CD4-positive, alpha-beta T cell treated with Interferon alpha-2 for 1 hour (primary cell): ENCODE measurements around the gene NCR3LG1.

Experiments
- DNase-seq, 2 donors: peaks; one replicate each; pipeline ENCODE4 v3.0.0-alpha.2; 2020 to 2022

The NCR3LG1 gene, protein sequence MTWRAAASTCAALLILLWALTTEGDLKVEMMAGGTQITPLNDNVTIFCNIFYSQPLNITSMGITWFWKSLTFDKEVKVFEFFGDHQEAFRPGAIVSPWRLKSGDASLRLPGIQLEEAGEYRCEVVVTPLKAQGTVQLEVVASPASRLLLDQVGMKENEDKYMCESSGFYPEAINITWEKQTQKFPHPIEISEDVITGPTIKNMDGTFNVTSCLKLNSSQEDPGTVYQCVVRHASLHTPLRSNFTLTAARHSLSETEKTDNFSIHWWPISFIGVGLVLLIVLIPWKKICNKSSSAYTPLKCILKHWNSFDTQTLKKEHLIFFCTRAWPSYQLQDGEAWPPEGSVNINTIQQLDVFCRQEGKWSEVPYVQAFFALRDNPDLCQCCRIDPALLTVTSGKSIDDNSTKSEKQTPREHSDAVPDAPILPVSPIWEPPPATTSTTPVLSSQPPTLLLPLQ

DNA sequence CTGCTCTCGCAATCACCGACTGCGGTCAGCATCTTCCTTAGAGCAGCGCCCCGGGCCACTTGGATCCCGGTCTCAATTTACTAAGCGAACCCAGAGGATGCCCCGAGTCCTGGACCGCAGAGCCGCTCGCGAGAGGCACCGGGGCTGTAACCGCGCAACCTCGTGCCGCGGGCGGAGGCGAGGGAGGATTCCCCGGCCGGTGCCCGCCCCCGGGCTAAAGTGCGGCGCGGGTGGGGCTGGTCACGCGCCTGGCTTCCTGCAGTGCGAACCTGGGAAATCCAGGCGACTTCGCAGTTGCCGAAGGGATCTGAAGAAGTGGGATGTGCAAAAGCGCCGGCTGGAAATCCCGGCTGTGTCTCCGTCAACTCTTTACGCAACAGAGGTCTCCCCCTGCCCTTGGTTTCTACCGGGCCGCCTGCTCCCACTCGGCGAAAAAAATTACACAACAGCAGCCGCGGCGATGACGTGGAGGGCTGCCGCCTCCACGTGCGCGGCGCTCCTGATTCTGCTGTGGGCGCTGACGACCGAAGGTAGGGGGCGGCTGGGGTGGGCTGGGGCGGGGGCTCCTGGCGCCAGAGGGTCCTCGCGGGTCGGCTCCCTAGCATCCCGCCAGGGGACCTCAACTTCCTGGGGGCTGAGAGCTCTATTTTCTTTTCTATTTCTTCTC, at the start of gene NCR3LG1:
Gene NCR3LG1 (plus strand): TSS at position 291 of the 667 bp plus-strand sequence. CDS start 170 bp downstream, at position 461.
- DNase-seq: peak; percentile 68 to 69

DNA sequence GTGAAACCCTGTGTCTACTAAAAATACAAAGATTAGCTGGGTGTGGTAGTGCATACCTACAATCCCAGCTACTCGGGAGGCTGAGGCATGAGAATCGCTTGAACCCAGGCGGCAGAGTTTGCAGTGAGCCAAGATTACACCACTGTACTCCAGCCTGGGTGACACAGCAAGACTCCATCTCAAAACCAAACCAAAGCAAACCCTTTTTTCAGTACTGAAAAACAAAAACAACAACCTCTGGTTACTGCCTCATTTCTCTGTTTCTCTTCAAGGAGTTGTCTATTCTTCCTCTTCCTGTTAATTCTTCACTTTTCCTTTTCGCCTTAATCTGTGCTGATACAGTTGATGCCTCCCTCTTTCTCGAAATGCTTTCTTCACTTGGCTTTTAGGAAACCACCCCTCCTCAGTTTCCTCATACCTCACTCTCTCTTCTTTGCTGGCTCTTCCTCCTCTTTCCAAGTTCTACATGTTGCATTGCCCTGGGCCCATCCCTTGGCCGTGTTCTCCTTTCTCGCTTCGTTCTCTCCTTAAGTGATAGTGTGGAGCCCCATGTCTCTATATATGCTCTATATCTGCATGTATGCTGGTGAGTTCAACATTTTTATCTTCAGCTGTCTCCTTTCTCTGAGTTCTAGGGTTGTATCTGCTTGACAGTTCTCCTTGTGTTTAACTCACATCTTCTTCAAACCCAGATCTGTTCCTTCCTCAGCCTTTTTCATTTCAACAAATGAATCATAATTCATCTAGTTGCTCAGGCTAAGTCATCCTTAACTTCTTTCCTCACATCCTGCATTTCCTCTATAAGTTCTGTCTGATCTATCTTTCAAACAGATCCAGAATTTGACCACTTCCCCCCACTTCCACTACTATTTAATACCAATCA, 38.0 kb upstream of the NCR3LG1 start:
- DNase-seq: no peak

DNA sequence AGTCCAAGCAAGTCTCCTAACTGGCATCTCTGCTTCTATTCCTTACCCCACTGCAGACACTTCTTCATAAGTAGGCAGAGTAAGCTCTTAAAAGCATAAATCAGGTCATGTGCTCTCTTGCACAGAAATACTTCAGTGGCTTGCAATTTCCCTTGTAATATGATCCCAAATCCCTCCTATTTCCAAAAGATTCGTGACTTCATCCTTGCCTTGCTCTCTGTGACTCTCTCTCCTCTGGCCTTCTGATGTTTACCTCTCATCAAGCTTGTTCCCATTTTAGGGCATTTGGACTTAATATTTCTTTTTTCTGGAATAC, 37.4 kb upstream of the NCR3LG1 start:
- no peak for DNase-seq

DNA sequence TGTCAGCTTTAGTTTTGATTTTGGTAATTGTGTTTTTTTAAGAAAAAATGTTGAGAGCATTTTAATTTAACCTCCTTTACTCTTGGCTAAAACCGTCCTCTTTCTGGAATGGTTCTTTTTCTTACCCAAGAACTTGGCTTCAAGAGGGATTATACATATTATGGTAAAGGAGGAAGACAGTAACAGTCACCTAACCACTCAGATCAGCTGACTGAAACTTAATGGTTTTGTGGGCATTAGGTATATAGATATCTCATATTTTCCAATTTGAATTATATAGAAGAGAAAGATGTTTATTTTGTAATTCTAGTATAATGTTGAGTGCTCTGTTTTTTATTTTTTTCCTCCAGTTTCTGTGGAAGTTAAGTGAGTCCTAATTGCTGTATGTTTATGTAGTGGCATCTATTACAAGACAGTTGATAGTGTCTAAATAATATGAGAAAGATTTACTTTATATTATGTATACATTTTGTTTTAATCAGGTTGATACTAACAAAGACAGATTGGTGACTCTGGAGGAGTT, 36.6 kb upstream of the NCR3LG1 start:
- no peak for DNase-seq

DNA sequence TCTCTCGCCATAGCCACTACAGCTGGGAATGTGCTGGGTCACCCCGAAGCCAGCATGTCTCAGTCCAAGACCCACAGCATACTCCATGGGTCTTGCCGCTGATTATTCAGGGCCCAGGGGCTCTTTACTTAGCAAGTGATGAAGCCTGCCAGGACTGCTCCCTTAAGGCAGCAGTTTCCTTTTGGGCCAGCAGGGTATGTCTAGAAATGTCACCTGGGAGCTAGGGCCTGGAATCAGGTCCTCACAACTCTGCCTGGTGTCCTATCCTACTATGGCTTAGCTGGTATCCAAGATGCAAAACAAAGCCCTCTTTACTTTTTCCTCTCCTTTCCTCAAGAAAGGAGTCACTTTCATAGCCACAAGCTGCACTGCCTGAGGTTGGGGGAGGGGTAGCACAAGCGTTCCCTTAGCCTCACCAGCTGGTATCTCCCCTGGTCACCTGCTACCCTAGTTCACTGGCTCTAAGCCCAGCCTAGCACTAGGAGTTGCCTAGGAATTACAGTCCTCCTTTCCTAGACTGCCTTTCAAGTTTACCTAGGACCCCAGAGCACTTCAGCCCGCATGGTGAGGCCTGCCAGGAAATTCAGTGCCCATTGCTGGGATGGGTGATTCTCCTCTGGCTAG, 22.6 kb upstream of the NCR3LG1 start:
- no peak for DNase-seq

DNA sequence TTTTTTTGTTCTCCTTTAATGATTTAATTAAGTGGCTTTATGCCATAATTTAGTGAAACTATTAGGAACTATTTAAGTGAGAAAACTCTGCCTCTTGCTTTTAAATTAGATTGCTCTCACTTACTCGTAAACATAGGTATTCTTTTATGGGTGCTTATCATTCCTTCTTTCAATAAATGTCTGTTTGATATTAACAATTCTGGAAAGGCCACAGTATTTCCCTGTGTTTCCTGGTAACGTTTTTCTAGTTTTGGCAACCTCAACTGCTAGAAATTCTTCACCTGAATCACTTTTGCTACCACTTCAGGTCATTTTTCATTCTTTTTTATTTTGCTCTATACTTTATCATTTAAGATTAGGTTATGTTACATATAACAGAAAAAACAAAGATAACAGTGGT, 19.9 kb upstream of the NCR3LG1 start:
- no peak for DNase-seq

DNA sequence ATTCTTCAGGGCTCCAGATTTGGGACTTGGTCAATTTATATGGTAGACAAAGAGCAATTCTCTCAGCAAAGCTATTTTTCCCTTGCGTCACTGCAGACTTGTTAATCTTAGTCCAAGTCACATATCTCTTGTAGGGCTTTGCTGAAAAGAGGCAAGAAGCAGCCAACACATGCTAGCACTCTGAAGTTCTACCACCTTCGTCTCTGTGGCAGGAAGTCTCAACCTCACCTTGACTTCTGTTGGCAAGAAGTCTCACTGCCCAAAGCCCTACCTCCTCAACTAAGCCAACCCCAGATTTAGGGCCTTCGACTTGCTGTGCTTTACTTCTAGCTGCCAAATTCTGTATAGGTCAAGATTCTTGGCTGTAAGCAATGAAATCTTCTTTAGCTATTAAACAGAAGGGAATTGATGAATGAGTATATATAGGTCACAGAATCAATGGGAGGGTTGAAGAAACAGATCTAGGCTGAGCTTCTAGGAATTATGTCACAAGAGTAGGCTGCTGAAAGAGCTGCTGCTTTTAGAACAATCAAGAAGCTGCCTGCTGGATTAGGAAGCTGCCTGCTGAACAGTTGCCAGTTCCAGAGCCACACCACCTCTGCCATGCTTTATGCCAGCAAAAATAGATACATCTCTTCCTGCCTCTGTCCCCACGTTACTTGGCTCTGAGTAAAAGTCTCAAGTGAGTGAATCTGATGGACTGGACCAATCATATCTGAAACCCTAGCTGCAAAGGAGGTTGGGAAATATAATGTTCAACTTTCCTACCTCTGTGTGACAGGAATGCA, 17.6 kb upstream of the NCR3LG1 start:
- peak in 1 of 2 donors; percentile 23 for DNase-seq

DNA sequence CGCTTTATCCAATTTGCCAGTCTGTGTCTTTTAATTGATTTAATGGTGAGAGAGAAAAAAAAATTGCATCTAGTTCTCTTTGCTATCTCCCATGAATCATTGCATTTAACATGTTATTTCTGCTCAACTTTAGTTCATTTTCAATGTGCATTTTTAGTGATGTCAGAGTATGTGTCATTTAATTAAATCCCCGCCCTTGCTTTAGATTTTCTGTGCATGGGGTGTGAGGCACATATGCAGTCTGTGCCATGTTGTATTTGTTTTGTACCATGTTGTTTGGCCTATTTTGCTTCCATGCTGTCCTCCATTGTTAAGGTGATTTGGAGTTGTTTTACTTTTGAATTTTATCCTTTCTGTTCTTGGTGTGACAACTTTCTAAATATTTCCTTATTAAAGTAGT, 8.3 kb upstream of the NCR3LG1 start:
- DNase-seq: no peak

DNA sequence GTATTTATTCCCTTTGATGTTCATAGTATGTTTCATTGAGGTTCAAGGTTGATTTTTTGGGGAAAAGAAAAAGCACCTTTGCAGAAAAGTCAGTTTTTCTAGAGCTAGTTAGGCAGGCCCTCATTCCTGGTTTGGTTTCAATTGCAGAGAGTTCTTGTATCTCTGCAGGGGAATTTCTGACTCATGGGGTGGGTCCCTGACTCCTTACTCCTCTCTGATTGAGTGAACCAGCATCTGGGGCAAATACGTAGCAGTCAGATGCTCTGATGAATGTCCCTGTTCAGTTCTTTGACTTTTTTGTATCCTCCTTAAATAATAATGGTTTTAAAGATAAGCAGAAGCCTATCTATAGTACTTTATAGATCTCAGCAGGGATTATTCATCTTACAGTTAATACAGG, 7.7 kb upstream of the NCR3LG1 start:
- DNase-seq: no peak

DNA sequence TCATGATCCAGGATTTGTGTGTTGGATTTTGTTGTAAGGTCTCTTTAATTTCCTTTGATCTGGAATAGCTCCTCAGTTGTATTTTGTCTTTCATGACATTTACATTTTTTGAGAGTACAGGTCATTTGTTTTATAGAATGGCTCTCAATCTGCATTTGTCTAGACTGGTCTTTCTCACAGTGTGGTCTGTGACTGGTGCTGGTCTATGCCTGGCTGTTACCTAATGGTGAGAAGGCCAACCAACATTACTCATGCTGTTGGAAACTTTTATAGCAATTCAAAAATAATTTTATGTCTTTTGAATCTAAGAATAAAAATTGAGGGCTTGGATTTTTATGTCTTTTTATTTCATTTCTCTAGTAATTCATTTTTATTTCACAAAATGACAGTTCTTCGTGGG, 3.9 kb upstream of the NCR3LG1 start:
- DNase-seq: no peak

DNA sequence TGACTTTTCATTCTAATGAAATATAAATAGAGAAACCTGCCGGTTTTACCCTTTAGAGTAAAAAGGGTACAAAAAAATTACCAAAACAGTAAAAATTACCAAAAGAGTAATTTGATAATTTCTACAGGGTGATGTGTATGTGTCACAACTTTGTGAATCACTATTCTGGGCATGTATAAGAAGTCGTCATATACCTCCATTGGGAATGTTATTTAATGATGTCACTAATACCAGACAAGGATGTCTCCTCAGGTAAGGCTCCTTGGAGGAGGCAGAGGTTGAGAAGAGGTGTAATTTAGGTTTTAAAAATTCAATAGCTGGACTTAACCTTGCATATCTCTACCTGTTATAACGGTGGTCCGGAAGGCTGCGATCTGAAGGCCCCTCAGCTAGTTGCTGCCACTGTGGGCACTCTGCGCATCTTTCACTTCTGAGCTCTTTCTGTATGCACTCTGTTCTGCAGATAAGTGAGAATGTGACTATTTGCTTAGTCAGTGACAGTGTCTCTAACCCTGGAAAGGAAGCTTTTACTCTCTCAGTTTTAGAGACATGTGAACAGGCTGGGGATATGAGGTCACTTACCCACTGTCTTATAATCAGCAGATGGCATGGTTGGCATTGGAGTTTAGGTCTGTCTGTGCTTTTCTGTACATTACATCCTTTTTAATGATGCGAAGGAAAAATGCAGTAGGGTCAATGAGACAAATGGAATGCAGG, 987 bp upstream of the NCR3LG1 start:
- no peak for DNase-seq

DNA sequence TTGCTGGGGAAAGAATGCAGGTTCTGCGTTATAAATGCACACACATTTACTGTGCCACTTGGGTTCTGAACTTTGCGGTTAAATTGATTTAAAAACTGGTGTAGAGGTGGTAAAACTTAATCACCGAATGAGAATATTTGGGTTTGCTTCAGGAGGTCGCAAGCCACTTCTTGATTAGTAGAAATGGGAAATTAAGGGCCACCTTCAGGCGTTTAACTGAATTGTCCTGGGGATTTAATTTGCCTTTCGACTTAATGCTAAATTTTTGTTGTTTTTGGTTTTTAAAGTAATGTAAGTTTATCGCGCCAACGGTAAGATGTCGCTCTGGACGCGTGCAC, 459 bp upstream of the NCR3LG1 start:
- no peak for DNase-seq

DNA sequence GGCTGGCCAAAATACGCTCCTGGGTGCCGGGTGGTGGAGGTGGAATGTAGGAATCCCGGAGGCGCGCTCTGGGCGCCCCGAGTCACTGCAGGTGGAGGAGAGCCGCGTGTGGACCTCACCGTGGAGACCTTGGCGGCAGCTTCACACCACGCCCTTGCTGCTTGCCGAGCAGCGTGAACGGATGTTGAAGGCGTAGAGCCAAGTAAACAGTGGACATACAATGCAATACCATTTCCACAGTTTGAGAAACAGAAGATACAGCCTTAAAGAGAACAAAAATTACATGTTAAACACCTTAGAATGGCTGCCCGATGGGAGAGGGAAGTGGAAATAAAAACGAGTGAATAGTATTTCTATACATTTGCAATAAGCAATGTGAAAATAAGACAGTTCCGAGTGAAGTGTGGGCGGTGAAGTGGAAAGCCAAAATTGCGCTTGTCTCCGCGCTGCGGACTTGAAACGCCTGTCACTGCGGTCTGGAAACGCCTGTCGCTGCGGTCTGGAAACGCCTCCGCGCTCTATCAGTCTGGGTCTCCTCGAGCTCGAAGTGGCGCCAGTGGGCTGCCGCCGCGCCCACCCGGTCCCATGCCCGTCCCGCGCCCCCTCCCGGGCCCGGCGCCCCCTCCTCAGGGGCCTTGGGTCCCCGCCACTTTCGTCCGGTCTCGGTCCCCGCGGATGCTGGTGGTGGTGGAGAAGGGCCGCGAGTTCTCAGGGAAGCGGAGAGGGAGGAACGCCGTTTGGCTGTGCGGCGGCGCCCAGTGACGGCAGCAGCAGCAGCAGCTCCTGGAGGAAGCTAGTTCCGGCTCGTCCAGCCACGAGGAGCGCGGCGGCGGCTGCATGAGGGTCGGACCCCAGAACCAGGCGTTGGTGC, 1.6 kb downstream of the NCR3LG1 start:
- DNase-seq: peak; percentile 37 to 52

DNA sequence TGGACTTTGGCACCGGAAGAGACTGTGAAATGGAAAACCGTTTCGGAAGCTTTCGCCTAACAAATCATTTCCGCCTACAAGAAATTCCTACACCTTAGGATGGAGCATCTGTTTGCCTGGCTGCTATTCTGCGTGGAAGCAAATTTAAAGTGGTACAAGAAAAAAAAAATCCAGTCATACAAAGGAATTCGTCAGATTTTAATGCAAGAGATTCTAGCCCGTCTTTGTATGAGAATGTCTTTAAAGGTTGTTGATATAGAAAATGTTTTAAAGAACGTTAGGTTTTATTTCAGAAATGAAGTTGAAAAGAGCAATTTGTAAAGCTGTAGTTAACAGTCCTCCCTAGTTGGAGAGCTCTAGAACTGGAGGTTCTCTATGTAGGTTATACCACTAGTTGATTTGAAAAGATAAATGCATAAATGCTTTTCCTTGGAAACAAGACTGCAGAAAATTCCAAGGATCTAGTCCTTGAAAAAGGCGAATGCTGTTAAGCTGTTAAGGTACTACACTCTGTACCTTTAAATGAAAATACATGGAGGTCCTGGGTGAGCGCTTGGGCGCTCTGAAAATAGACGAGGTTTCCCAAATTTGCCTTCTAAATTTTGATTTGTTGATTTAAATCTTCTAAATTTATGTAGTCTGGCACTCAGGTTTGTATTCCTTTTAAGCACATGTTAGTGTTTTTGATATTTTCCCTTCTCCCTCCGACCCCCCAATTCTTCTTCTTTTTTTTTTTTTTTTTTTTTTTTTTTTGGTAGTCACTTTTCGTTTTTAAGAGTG, 2.4 kb downstream of the NCR3LG1 start:
- DNase-seq: peak in 1 of 2 donors; percentile 2

DNA sequence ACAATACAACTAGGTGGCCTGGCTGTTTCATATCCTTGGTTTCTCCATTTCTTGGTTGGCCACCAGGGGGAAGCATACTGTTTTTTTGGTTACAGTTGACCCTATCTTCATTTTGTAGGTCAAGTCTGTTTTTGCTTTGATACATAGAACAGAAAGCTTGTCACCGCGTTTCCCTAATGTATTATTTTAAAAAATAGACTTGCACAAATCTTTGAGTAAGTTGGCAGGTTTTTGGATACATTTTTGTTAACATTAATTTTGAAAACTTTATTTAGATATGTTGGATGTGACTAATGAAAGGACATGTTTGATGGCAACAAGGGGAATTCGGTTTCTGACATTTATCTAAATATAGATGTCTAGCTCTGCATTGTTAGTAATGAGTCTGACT, 3.0 kb downstream of the NCR3LG1 start:
- peak; percentile 69 to 80 for DNase-seq

DNA sequence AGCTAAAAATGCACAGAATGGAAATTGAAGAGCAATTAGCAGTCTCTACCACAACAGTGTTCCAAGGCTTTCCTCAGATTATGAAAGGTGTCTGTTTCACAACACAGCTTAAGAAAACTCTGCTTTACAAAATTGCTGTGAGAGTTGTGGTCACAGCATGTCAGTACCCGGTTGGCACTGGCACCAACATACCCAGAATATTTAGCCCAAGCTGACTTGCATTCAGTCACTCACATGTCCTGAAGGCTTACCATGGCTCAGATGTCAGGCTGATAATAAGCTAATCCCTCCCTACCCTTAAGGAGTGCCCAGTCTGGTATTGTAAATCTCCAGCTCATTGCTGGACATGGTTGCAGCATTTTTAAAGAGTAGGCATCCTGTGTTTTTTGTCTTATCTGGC, 14.9 kb downstream of the NCR3LG1 start:
- DNase-seq: no peak

DNA sequence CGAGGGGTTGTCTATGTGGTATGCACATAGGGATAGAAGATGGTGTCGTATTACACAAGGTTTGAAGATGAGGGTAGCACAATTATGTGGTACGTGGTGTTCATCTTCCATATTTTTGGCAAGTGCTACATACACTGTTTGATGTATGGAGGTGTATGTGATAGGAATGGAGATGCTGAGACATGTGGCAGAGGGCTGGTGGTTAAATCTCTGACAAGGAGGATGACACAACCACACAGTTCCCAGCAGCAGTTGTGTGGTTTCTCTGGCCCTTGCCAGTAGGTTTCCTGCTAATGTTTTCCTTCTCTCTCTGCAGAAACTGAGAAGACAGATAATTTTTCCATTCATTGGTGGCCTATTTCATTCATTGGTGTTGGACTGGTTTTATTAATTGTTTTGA, 17.0 kb downstream of the NCR3LG1 start:
- DNase-seq: no peak

DNA sequence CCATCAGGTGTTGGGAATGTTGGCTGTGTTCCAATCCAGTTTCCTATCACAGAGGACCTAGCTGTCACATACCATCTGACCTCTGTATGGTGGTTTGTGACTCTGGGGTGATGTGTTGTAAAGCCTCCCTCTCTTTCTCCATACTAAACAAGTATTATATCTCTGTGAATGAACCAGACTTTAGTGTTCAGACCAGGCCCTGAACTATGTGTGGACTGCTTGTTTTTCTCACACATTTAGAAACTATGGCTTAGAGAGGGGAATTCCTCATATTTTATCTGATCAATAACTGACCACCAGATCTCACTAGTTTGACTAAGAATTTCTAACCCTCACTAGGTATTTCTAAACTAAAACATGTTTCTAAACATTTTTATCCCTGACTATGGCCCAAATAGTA, 17.5 kb downstream of the NCR3LG1 start:
- no peak for DNase-seq

DNA sequence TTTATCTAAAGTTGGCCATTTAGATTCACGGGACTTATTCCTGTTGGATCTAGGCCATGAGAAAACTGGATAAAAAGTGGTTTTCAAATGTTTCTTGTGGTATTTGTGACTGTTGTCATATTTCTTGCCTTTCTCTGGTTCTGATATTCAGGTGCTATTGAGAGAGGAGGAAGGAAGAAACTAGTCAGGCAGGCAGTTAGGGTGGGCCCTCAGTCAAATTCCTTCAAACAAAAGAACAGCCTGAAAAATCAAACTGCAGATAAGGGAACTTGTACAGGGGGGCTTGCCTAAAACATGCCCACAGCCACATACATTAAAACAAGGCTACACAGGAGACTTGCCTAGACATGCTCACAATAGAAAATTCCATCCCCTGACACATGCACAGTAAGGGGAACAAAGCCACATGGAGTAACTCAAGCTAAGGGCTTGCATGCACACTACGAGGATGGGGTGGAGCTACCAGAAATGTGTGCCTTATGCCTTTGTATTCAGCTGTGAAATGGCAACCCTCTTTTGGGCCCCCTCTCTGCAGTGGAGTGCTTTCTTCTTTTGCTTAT, 18.2 kb downstream of the NCR3LG1 start:
- DNase-seq: no peak
